Jurkat, Clone E6-1 (cell line): Measurements from ENCODE around the gene BACE1.

Experiments
- DNase-seq: peaks from one replicate; pipeline ENCODE4 v3.0.0-alpha.2; 2011; ENCODE audit warnings: low read depth, low spot score
- H3K4me3 ChIP-seq: 2 replicates; pipeline ENCODE4 v1.5.1; 2011; ENCODE audit warnings: mild to moderate bottlenecking, low read length, control low read depth, moderate library complexity

Gene BACE1

DNA sequence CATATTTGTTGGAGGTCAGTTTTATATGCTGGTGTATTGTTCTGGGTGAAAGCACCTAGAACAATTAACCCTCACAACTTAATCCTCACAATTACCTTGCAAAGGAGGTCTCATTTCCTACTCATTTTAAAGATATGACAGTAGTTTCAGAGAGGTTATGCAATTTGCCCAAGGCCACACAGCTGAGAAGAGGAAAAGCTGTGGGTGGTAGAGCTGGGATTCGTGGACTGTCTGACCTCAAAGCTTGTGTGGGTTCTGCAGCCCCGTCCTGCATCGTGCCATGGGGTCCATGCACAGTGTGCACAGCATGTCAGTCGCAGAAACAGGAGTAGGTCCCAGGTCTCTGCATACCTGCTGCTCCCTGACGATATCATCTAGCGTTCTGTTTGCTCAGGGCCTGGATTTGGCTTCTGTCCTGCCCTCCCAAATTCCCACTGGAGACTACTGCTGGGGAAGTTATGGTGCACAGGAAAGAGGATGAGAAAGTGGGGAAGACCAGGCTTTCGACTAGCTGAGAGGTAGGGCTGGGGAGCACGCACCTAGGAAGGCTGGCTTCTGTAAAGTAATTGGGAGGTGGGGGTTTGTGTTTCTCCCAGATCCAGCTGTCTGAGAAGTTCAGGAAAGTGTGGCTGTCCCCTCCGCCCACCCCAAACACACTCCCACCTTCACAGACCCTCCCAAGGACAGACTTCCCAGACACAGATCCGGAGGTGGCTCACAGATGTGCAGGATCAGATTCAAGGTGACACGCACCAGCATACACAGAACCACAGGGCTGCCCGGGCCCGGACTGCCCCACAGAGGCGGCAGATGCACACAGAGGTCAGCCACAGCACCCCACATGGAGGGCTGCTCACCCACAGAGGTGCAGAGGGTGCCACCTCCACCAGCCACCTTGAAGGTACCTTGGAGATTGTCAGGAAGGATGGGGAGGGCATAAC is 2.0 kb downstream of the BACE1 start:
- H3K4me3 ChIP-seq = no peak overlapping the region
- no peak for DNase-seq

DNA sequence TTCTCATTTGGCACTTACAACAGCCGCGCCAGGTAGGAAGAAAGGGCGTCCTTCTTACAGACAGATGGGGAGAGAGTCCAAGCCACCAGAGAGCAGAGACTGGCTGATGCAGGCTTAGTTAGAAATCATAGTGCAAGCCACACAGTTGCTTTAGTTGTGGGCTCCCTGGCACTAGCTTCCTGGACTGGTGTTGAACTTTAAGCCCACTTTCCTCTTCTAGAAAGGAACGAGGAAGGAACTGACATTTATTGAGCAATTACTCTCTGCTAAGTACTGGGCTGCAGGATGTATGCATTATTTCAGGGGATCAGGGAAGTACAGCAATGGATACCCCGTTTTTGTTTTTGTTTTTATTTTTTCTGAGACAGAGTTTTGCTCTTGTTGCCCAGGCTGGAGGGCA is 3.0 kb downstream of the BACE1 start:
- no peak overlapping the region for H3K4me3 ChIP-seq
- DNase-seq = no peak

DNA sequence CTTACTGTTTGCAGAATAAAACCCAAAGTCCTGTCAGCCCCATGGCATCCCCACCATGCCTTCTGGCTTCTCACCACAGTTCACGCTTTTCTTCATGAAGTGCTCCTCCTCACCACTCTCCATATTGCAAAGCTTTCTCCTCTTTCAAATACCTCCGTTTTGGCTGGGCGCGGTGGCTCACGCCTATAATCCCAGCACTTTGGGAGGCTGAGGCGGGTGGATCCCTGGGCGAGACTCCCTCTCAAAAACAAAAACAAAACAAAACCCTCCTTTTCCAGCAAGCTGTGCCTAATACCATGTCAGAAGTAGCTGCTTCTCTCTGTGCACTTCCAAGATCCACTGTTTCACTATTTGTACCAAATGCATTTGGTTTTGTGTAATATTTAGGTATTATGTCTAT is 6.7 kb downstream of the BACE1 start:
- no peak for DNase-seq
- no peak overlapping the region for H3K4me3 ChIP-seq

DNA sequence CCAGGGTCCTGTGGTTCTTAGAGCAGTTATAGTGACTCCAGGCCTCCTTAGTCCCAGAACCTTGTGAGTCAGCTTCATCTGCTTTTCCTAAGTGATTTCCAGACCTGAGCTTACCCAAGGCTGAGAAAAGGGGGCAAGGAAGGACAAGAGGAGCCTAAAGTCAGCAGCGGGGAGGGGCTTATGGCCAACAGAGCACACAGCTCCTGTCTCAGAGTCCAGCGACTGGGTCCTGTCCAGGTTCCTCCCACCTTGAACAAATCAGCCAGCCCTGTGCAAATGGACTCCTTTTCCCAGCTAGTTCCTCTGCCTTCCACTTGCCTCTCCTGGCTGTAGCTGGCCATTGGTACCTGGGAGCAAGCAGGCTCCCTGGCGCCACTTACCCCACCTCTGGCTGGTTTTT is 10.9 kb downstream of the BACE1 start:
- H3K4me3 ChIP-seq = no peak overlapping the region
- DNase-seq = no peak

DNA sequence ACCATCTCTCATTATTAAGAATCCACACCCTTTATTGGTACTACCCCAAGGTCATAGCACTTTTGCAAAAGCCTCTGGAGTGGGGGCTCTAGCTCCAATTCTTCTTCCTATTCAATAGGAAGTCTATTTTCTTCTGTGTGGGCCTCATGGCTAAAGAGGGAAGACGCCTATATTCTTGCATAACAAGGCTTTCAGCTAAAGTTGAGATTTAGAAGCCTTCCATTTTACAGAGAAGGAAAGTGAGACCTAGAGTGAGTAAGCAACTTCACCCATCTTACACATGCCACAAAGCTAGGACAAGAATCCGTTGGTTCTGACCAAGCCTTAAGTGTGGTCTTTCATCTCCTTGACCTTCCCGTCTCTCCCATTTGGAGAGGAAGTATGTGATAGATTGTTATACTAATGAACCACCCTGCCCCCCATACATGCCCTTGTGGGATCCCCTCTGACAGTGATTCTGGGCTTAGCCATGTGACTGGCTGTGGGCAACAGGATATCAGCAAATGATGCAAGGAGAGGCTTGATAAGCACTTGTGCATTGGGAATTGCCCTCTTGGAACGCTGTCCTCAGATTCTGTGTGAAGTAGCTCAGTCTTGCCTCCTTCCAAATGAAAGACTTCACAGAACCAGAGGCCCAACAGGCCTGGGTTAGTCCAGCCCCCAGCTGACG is 12.3 kb downstream of the BACE1 start:
- no peak for DNase-seq
- no peak overlapping the region for H3K4me3 ChIP-seq

DNA sequence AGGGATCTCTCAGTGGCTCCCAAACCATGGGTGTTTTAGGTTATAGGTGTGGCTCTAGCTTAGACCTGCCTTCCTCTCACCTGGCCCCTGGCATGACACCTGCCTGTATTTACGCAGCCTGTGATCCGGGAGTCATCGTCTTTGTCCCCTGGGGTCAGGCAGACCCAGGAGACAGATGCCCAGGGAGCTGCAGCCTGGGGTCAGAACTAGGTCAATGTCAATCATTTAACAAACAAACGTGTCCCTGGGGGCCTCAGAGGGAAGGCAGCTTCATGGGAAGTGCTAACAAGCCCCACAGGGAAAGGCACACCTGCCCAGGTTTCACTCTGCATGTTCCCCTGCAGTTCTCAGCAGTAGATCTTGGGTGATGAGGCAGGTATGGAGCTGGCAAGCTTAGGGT is 13.0 kb downstream of the BACE1 start:
- no peak for DNase-seq

DNA sequence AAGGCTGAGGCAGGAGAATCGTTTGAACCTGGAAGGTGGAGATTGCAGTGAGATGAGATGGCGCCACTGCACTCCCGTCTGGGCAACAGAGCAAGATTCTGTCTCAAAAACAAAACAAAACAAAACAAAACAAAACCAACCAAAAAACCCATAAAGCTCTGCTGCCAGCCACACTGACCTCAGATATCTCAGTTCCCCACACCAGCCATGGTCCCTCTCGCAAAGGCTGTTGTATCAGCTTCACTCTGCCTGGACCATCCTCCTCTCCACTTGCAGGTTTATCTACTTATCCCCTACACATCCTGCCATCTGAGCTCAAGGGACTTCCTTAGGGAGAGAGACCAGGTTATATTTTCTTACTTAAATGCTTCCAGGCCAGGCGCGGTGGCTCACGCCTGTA is 13.8 kb downstream of the BACE1 start:
- H3K4me3 ChIP-seq = no peak overlapping the region
- no peak for DNase-seq

More for the DNA sequence above, 13.0 kb downstream of the BACE1 start:
- no peak overlapping the region for H3K4me3 ChIP-seq

DNA sequence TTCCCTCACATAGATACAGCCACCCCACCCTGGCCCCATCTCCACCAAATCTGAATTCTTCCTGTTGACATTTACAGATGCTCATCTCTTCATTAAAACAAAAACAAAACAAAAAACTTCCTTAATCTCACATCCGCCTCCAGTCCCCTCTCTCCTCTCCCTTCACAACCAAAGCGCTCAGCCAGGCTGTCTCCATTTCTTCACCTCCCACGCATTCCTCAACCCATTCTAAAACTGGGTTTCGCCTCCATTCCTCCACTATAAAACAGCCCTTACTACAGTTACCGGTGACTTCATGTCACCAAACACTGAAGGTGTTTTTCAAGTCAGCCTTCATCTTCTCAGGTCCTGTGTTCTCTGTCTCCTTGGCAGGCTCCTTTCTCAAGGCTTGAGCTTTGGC is 15.3 kb downstream of the BACE1 start:
- no peak overlapping the region for H3K4me3 ChIP-seq
- DNase-seq = no peak

DNA sequence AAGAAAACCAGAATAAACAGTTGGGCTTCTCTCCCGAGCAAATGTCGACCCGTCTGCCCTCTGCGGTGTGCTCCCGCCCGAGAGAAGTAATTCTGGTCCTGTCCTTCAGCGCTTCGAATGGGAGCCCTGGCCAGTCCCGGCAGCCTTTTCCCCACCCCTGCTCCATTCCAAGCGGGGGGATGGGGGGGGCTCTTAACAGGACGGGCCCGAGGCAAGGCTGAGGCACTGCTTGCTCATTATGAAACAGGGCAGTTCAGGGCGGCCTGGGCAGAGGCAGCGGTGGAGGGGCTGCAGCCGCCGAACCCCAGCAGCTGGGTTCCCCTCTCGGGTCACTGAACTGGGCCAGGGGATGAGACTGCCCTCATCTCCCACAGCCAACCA is 15.8 kb downstream of the BACE1 start:
- no peak overlapping the region for H3K4me3 ChIP-seq
- DNase-seq = no peak

DNA sequence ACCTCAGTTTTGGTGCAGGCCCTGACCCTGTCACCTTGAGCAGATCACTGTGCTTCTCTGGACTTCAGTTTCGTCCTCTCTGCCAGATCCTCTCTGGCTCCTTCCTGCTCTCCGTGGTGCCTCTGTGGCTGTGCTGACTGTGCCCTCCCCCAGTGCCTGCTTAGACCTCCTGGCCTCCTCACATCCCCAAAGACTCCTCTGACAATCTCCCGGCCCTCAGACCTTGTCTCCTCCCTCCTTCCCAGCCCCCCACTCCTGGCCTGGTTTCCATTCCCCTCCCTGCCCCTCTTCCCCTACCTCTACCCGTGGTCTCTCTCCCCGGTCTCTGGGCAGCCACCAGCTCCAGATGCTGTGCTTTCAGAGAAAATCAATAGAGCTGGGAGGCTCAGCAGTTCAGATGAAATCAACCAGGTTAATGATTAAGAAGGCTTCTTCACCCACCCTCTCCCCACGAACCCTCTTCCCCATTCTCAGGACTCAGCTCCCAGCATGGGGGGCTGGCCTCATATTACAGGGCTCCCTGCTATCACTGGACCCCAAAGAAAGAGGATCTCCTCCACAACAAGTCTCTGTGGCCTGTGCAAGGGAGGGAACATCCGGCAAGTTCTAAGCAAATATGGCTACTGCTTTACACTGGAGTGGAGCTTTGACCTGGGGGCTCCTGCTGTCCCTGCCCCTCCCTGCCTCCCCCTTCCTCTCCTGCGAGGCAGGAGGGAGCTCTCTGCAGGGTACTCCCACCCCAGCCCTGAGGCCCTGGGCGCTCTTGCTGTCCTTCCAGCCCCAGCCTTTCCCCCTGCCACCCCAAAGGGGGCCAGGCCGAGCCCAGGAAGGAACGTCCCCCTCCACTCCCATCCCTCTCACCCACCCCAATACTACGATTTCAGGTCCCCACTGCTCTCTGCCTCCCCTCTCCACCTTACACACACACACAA is 16.4 kb downstream of the BACE1 start:
- DNase-seq = no peak
- no peak overlapping the region for H3K4me3 ChIP-seq

DNA sequence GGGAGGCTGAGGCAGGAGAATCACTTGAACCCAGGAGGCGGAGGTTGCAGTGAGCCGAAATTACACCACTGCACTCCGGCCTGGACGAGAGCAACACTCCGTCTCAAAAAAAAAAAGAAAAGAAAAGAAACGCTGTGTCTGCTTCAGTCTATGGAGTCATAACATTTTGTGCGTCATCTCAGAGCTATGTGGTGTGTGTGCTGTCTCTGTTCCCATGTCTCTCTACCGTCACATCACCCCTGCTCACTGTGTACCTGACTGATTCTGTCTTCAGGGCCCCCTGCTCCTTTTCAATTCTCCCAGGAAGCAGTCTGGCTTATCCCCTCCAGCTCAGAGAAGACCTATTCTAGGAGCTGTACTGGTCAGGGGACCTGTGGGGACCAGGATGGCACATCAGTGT is 17.9 kb downstream of the BACE1 start:
- no peak for DNase-seq
- no peak overlapping the region for H3K4me3 ChIP-seq

DNA sequence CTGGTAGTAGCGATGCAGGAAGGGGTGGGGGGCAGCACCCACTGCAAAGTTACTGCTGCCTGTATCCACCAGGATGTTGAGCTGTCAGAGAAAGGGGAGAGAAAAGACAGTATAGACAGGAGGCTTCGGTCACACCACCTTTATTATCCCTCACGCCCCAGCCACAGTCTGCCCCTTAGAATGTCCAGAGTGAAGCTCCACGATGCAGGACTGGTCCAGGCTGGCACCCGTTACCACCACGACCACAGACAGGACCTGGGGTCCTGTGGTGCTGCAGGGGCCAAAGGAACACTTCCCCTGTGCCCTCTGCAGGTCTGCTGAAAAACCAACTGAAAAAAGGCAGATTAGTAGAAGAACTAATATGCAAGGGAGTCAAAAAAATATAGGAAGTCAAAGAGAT is 19.2 kb downstream of the BACE1 start:
- H3K4me3 ChIP-seq = no peak overlapping the region
- no peak for DNase-seq

DNA sequence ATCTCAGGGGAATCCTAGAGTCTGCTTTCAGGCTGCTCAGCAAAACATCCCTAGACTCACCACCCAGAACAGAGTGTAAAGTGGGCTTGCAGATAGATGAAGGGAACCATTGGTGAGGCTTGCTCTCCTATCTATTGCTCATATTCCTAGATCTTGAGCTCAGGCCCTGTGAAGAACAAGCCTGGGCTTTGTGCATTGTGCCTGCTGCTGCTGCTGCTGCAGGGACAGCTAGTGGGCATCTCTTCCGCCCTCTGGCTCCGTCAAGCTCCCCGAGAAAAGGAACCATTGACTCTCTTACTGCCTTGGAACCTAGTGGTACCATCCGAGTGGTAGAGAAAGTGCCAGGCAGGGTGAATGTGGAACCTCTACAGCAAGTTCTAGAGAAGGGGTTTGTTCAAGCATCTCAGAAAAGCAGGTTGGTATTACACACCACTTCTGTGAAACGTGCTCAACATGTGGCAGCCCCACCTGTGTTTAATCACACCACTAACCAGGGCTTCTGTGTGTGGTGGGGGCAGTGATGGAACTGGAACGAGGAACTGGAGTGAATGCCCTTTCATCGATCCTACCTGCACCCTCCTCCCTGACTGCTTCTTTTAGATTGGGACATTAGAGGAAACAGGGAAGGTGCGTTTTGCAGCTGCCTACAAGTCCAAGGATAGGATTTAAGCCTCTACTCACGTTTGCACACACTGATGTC is 20.5 kb downstream of the BACE1 start:
- no peak for DNase-seq
- no peak overlapping the region for H3K4me3 ChIP-seq

DNA sequence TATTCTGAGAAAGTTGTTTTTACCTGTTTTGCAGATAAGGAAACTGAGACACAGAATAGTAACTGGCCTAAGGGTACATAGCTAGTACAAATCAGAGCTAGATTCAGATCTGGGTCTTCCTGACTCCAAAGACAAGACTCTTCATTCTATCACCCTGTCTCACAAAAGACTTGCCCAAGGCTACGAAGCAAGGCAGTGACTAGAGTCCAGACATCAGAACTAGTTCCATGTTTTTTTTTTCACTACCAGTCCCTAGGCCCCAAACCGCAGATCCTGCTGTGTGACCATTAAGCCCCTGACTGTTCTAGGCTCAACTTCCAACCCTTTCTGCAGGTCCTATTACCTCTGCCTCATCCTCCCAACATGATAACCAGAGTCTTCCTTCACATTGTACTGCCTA is 23.4 kb downstream of the BACE1 start:
- no peak for DNase-seq
- H3K4me3 ChIP-seq = no peak overlapping the region

DNA sequence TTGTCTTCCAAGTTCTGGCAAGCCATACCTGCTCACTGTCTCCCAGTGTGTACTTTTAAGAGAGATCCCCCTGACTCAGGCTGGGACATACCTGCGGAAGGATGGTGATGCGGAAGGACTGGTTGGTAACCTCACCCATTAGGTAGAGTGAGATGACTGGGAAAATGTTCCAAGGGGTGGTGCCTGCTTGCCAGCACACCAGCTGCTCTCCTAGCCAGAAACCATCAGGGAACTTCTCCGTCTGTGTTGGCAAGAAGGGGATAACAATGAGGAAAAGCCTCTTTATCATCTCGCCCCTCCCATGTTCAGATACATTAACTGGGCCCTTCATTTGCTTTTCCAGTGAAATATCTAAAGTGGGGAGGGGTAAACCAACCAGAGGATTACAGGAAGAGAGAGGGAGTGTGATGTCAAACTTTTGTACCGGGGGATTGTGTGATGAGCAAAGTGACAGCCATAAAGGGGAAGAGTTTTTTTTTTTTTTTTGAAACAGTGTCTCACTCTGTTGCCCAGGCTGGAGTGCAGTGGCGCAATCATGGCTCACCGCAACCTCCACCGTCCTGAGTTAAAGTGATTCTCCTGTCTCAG is 25.2 kb downstream of the BACE1 start, which contains the start of gene BACE1-AS:
Gene BACE1-AS, plus strand, starts transcription at position 538 of the 588 bp plus-strand sequence.
- no peak within 1 kb of the TSS for H3K4me3 ChIP-seq
- no peak for DNase-seq

DNA sequence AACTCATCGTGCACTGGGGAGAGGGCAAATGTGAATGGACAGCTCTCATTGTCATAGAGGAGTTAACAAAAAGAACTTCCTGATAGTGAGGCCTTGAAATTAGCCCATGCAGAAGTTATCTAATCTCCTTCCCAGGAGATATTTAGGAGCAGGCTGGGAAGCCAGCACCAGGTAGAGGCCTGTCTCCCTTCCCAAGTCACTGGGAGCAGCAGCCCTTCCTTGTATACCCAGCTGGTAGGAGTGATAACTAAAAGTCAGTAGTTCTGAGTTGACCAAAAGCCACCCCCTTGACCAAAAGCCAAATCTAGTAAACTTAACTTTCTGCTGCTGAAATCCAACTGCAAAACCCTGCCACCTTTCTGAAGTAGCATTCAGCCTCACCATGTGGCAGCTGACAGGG is 26.3 kb downstream of the BACE1 start:
- no peak overlapping the region for H3K4me3 ChIP-seq
- no peak for DNase-seq

DNA sequence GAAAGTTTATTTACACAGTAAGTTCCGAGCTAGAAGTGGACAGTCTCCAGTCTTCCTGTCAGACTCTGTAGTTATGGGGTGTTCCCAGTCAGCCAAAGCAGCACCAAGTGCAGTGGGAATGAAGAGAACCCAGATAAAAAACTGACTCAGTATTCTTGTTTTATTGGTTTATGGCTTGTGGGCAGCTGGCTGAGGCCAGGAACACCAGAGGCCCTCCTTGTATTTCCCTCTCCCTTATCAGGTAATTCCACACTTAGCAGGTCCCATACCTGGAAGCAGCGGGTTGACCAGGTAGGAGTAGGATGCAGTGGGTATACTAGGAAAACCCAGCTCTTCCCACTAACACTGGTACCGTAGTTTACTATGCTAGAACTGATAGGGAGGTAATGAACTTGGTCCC is 28.4 kb downstream of the BACE1 start:
- no peak overlapping the region for H3K4me3 ChIP-seq

DNA sequence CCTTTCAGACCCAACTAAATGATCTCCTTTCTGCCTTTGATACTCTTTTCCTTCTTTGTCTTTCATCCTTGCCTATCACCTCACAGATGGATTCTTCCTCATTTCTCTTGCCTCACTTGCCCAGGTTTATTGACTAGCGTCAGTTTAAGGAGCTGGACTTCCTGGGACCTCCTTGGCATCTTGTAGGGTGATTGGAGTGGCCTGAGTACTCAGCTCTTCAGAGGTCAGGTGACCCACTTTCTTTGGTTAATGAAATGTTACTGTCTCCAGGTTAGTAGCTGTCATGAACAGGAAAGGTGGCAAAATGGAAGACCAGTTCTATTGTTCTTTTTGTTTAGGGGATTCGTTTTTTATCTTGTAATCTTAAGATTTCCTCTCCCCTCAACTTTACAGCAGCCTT is 29.5 kb downstream of the BACE1 start:
- H3K4me3 ChIP-seq = no peak overlapping the region
- no peak for DNase-seq

More for the DNA sequence above, 28.4 kb downstream of the BACE1 start:
- no peak for DNase-seq

DNA sequence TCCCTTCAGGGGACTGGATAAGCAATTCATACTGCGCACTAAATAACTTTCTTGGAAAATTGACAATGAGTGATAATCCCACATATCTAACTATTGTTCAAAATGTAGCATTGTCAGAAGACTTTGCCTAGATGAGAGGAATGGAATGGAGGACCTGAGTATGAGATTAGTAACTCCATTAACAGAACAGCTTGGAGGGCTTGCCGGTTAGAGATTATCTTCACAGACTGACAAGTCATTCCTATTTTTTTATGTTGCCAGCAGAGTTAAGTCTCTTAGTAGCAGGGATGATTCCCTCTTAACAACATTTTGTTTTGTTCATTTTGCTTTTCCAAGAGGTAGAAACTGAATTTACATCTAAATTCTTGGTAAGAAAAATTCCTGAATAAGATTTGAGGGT is 32.0 kb downstream of the BACE1 start:
- no peak for DNase-seq
- H3K4me3 ChIP-seq = no peak overlapping the region
